NCI-H1436 treated with DMSO at 0.1 percent for 48 hours (cell line): ENCODE measurements around the gene DTHD1.

ENCODE experiments used
- DNase-seq: peaks from one replicate; lab custom pipeline; 2025; lab: John Stamatoyannopoulos, UW

DTHD1 gene

GRCh38 chr4:36281384-36282106 lies at the start of gene DTHD1:
TSS of gene DTHD1 (plus strand) at chr4:36281616. CDS start at chr4:36281759, 143 bp downstream.
- DNase-seq = no peak

GRCh38 chr4:36233567-36234266 lies 47.7 kb upstream of the DTHD1 start:
- no peak for DNase-seq

DNA sequence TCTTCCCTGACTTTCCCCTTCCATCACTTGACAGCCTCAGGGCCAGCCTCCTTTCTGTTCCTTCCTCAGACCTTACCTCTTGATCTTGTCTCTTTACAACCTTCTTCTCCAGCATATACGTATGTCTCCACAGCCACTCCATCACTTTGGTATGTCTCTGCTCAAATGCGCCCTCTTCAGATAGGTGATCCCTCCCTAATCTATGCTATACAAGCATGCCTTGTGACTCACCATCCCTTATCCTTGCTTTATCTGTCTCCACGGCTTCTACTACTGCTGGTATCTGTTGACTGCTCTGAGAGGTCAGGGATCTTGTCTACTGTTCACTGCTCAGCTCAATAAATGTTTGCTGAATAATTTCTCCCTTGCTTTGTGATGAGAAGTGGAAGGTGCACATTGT lies 46.1 kb upstream of the DTHD1 start:
- DNase-seq = no peak

- no peak for DNase-seq
Measured at GRCh38 chr4:36236159-36236558, 45.3 kb upstream of the DTHD1 start.

DNA sequence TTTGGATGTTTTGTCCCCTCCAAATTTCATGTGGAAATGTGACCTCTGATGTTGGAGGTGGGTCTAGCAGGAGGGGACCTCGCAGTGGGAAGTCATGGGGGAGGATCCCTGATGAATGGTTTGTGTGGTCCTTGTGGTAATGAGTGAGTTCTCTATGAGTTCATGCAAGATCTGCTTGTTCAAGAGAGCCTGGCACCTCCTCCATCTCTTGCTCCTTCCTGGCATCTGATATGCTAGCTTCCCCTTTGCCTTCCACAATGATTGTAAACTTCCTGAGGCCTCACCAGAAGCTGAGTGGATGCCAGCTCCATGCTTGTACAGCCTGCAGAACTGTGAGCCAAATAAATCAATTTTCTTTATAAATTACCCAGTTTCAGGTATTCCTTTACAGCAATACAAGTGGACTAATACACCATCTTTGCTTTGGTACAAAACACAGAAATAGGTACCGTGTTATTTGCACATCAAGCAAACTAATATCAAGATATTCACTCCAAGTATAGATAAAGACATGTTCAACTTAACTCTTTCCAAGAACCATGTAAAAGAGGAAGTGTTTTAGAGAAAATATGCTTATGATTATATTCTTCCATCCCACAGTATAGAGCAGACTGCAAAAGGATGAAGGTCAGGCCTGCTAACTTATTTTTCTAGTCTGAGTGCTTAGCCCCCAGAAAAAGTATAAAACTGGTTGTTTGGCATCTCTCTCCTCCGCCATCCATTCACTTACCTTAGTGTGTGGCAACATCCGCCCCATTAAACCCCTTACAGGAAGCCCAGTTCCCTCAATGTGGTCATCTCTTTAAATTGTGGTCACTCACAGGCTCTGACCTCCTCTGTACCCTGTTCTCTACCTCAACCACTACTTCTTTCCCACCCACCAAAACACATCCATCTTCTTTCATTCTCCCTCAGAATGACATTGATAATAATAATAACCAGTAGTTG lies 43.8 kb upstream of the DTHD1 start:
- DNase-seq = no peak

GRCh38 chr4:36241771-36242170 lies 39.6 kb upstream of the DTHD1 start:
- DNase-seq = no peak

GRCh38 chr4:36242629-36243354 lies 38.6 kb upstream of the DTHD1 start:
- no peak for DNase-seq

DNA sequence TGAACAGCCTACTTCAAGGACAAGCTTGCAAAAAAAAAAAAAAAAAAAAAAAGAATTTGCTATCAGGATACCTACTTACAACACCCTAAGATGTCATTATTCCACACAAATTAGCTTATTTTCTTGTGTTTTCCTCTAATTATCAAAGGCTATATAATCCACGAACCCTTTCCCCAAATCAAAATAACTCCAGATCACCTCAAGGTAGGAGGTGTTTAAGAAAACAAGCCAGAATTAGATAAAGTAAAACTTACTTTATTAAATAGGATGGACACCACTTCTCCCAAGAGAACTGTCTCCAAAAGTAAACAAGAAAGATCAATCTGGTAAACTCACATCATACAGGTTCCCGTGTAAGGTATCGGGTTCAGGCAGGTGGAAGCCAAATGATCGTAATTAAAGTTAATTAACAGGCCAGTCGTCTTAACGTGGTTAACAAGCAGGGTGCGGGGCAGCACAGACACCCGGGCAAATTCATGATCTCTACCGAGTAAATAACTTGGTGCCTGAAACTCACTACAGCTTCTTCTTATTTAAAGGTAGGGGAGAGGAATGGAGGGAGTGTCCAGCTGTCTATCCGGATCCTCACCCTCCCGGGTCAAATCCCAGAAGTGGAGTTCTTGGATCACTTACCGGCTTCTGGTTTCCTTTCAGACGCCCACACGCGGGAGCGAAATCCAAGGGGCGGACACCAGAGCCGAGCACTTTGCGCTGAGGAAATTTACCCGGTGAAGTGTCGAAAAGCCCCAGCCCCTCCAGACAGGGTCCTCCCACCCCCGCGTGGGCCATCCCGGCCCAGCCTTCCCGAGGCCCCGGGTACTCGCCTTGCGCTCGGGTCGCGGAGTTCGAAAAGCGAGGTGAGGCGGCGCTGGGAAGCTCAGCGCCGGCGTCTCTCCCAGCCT lies 37.8 kb upstream of the DTHD1 start:
- DNase-seq = no peak

- no peak for DNase-seq
Measured at GRCh38 chr4:36244257-36245082, 36.9 kb upstream of the DTHD1 start, which contains the start of gene ARAP2. TSS of gene ARAP2 (minus strand) at chr4:36244514. CDS start at chr4:36229486, 15,028 bp downstream.

DNA sequence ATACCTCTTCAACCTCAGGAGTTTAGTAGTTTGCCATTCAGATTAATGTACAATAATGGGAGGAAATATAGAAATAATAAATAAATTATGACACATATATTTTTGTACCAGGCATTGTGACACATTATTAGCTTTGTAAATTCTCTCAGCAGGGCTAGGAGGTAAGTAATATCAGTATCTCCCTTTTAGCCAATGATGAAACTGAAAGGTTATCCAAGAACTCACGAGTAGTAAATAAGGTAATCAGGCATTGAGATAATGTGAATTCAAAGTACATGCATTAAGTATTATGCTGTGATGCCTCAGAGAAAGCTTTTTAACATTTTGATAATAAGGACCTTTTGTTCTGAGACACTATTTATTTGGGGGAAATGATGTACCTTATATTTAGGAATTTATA lies 31.8 kb upstream of the DTHD1 start:
- DNase-seq = no peak

GRCh38 chr4:36251983-36252382 lies 29.4 kb upstream of the DTHD1 start:
- DNase-seq = no peak

- no peak for DNase-seq
Measured at GRCh38 chr4:36254371-36254770, 27.0 kb upstream of the DTHD1 start.

DNA sequence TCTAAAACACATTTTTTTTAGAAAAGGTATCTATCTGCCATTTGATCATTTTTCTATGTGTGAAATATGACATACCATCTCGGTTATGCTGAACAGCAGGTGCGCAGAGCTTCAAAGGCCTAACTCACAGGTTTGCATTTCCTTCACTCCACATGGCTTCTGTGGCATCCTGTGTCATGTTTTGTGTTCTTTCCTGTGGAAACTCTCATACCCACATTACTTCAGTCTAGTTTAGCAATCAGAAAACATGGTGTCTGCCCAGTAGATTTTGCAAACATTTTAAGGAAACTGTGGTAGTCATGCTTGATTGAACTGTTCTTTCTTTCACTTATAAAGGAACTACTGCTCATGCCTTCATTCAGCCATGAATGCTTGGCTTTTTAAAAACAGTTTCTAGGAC lies 25.8 kb upstream of the DTHD1 start:
- no peak for DNase-seq

- no peak for DNase-seq
Measured at GRCh38 chr4:36256398-36256891, 25.0 kb upstream of the DTHD1 start.

GRCh38 chr4:36260731-36261130 lies 20.7 kb upstream of the DTHD1 start:
- DNase-seq = no peak

DNA sequence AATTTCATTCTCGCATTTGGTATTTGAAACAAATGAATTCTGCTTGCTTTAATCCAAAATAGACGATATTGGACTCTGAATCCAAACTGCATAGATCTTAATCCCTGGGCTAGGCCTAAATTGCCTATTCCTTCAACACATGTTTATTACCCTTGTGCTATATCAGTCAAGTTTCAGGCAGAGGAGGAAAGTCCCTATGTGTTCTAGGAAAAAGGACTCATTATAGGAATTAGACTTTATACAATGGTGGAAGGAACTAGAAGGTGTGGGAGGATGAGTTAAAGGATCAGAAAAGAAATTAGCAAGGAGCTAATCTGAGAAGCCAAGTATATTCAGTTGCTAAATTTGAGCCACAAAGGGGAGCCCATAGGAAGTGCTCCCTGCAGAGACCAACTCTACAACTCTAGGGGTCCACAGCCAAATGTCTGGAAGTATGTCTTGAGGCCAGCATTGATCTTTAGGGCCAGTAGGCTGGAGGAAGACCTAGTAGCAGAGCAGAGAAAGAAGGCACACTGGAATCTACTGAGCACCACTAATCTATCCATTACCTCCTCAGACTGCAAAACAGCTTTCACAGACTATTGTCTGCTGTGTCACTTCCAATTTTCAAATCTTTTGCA lies 17.1 kb upstream of the DTHD1 start:
- DNase-seq = no peak

DNA sequence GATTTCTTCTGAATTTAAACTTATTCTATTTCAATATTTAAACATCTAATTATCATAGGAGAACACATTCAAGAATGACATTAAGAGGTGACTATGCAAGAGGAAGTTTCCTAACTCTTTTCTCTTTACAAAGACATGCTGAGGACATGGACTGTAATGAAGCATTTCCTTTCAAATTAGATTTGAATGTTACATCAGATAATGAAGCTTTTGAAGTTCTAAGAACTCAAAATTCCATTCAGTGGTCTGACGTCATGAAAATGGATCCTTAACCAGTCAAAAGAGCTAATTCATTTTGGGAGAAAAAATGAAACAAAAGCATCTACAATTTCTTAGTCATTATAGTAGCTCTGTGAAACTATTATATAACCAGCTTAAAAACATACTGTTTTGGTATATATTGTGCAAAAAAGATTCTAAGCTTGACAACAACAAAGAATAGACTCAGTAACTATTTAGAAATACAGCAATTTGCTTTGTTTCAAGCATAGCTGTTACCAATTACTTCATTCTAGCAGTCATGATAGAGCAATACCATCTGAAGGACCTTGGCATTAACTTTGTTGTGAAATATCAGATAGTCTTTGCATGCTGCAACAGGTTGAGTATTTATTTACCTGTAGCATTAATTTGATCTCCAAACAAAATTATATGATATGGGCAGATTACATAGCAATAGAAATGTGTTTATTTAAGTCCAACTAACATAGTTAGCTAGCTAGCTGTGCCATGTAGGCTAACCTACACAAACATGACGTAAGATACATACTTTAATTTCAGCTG lies 13.7 kb upstream of the DTHD1 start:
- DNase-seq = no peak

GRCh38 chr4:36269101-36269500 lies 12.3 kb upstream of the DTHD1 start:
- no peak for DNase-seq
